Left ventricle myocardium inferior (tissue), 1 donor: ENCODE data around the gene ASCC1. TPM values are rescaled to one million over a fixed set of nuclear protein-coding genes. Genes with fewer than 3 reads are reported as not detected.

Source experiments
- DNase-seq: peaks from one replicate; pipeline ENCODE4 v3.0.0-alpha.2; 2020
- H3K27ac ChIP-seq: fragments of 200-600 bp; replicated peaks from 2 replicates; pipeline ENCODE4 v1.8.0; 2021
- H3K27me3 ChIP-seq: fragments of 200-600 bp; 2 replicates; pipeline ENCODE4 v1.8.0; 2021; ENCODE audit warnings: low read depth
- H3K36me3 ChIP-seq: fragments of 200-600 bp; 2 replicates; pipeline ENCODE4 v1.8.0; 2021
- H3K4me1 ChIP-seq: fragments of 200-600 bp; 2 replicates; pipeline ENCODE4 v1.8.0; 2021
- H3K4me3 ChIP-seq: fragments of 200-600 bp; 2 replicates; pipeline ENCODE4 v1.8.0; 2021; ENCODE audit warnings: mild to moderate bottlenecking, moderate library complexity
- H3K9me3 ChIP-seq: fragments of 200-600 bp; replicated peaks from 2 replicates; pipeline ENCODE4 v1.8.0; 2021
- intact Hi-C: fragments of 100-400 bp; cut with micrococcal nuclease; formaldehyde crosslinking; loops from one replicate; pipeline ENCODE4 v1.11.0; 2022
- total RNA-seq: library from RNA; stranded (reverse); fragmentation: NEBNext Ultra II Directional; extraction: Animal tissue kit (Norgen Biotek cat#: 25700); gene quantifications from one replicate; pipeline ENCODE4 v1.2.1, GENCODE V29; 2021
- TF ChIP-seq, protein P1 (sequence below): fragments of 200-600 bp; IDR thresholded peaks from 2 replicates; pipeline ENCODE4 v1.8.0; 2021; ENCODE audit warnings: antibody characterized with exemption, mild to moderate bottlenecking, borderline replicate concordance
- donor health status: DM: no; HTN: yes; CAD: no; lungs with severe emphysema.

Gene ASCC1
- total RNA-seq, 1 donor from 2014 or later: 37.0 TPM

DNA sequence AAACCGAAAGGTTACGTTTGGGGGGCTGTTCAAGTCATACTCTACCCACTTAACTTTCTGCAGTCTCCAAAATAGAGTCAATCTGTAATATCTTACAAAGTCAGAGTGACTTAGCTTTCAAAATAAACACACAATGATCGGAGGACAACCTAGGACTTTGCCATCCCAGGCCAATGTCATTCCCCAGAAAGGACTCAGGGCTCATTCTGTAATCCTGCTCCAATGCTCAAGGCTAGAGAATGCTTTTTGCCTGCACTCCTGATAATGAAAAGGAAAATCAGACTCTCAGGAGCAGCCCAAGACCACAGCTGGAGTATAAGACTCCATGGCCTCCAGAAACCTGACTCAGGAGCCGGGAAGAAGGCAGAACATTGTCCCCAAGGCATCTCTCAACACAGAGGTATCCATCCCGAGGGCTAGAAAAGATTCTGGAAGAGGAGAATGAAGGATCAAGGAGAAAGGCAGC is 28.5 kb upstream of the ASCC1 start:
- peaks cover 85% of the 10 kb centered on the region for H3K4me1 ChIP-seq
- H3K9me3 ChIP-seq: no peaks in the 10 kb centered on the region
- H3K4me3 ChIP-seq: no peak overlapping the region
- H3K36me3 ChIP-seq: no peaks in the 10 kb centered on the region
- TF ChIP-seq, protein P1, sequence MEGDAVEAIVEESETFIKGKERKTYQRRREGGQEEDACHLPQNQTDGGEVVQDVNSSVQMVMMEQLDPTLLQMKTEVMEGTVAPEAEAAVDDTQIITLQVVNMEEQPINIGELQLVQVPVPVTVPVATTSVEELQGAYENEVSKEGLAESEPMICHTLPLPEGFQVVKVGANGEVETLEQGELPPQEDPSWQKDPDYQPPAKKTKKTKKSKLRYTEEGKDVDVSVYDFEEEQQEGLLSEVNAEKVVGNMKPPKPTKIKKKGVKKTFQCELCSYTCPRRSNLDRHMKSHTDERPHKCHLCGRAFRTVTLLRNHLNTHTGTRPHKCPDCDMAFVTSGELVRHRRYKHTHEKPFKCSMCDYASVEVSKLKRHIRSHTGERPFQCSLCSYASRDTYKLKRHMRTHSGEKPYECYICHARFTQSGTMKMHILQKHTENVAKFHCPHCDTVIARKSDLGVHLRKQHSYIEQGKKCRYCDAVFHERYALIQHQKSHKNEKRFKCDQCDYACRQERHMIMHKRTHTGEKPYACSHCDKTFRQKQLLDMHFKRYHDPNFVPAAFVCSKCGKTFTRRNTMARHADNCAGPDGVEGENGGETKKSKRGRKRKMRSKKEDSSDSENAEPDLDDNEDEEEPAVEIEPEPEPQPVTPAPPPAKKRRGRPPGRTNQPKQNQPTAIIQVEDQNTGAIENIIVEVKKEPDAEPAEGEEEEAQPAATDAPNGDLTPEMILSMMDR: no peak
- H3K27me3 ChIP-seq: no peaks in the 10 kb centered on the region
- intact Hi-C loops: loop anchor here (10.0 kb wide), 1 partner anchor 90 kb away; no protein-coding TSS in a partner anchor
- H3K27ac ChIP-seq: peak overlapping the region; percentile 97
- peak; percentile 3 for DNase-seq

DNA sequence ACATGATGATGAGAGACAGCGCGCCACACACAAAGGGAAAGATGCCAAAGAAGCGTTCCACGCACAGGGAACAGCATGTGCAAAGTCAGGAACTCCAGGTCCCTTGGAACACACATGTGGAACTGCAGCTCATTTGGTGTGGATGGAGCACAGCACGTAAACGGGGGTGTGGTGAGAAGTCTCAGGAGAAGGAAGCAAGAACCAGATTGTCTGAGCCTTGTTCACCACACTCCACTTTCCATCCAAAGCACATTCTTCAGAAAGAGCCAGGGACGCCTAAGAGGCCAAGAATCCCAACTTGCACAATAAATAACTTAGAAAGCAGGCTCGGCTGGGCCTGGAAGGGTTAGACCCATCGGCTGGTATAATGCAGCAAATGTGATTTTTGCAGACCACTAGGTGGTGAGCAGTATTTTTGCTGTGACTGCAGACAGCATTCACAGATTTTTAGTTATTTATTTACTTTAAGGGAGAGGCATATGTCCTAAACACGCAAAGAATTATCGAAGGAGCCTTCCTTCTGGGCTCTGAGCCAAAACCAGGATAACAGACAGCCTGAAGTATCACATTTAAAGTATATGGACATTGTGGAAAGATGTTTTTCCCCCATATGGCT is 27.9 kb upstream of the ASCC1 start:
- Histone ChIP-seq H3K36me3 (no peaks in the 10 kb centered on the region), H3K27ac (peak overlapping the region; percentile 97), H3K9me3 (no peaks in the 10 kb centered on the region), H3K27me3 (no peaks in the 10 kb centered on the region), H3K4me1 (peaks cover 78% of the 10 kb centered on the region), H3K4me3 (no peak overlapping the region)
- TF ChIP-seq, protein P1: peak; percentile 48
- intact Hi-C loops: loop anchor here (10.0 kb wide), 1 partner anchor 91 kb away; no protein-coding TSS in a partner anchor
- peak; percentile 68 for DNase-seq

DNA sequence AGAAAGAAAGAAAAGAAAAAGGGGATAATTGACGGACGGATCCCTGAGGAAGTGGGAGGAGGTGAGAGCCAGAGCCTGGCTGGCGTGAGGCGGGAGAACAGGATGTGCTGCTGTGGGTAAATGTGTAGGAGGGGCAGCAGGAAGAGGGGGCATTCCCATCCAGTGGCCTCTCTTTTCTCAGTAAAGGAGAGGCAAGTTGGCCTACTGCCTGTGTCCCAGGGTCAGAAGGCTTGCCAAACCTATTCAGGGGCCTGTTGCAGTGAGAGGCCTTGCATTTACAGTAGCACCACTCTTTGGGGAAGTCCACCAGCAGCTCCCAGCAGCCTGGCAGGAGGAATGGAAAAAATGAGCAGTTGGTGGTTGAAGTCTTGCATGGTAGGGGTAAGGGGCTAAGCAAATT is 26.6 kb upstream of the ASCC1 start:
- Histone ChIP-seq H3K27ac (peak overlapping the region; percentile 97), H3K4me3 (no peak overlapping the region), H3K4me1 (peaks cover 77% of the 10 kb centered on the region), H3K9me3 (no peaks in the 10 kb centered on the region), H3K27me3 (no peaks in the 10 kb centered on the region), H3K36me3 (no peaks in the 10 kb centered on the region)
- TF ChIP-seq, protein P1: no peak
- intact Hi-C loops: loop anchor here (10.0 kb wide), 1 partner anchor 92 kb away; no protein-coding TSS in a partner anchor
- peak; percentile 68 for DNase-seq

DNA sequence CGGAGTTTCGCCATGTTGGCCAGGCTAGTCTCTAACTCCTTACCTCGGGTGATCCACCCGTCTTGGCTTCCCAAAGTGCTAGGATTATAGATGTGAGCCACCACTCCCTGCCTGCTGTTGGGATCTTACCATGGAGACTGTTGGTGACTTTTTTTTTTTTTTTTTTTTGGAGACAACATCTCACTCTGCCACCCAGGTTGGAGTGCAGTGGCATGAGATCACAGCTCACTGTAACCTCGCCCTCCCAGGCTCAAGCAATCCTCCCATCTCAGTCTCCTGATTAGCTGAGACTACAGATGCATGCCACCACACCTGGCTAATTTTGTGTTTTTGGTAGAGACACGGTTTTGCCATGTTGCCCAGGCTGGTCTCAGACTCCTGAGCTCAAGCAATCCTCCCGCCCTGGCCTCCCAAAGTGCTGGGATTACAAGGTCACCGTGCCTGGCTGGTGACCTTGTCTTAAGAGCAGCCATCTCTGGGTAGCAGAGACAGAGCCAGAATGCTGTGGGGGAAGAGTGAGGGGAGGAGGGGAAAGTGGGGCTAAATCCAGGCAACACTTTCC is 25.7 kb upstream of the ASCC1 start:
- no peaks in the 10 kb centered on the region for H3K9me3 ChIP-seq
- H3K36me3 ChIP-seq: peaks cover 7% of the 10 kb centered on the region
- peak overlapping the region; percentile 97 for H3K27ac ChIP-seq
- H3K4me1 ChIP-seq: peaks cover 68% of the 10 kb centered on the region
- DNase-seq: peak; percentile 9
- intact Hi-C loops: loop anchor here (10.0 kb wide), 1 partner anchor 93 kb away; no protein-coding TSS in a partner anchor
- H3K4me3 ChIP-seq: no peak overlapping the region
- TF ChIP-seq, protein P1: no peak
- no peaks in the 10 kb centered on the region for H3K27me3 ChIP-seq

DNA sequence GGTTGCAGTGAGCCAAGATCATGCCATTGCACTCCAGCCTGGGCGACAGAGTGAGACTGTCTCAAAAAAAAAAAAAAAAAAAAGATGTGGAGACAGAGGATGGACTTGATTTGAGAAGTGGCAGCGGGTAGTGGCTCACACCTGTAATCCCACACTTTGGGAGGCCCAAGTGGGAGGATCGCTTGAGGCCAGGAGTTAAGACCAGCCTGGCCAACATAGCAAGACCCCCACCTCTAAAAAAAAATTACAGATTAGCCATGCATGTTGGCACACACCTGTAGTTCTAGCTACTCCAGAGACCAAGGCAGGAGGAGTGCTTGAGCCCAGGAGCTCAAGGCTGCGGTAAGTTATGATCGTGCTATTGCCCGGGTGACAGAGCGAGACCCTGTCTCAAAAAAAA is 24.3 kb upstream of the ASCC1 start:
- peaks cover 59% of the 10 kb centered on the region for H3K4me1 ChIP-seq

More for the DNA sequence above, 24.3 kb upstream of the ASCC1 start:
- Histone ChIP-seq H3K4me3 (no peak overlapping the region), H3K9me3 (no peaks in the 10 kb centered on the region), H3K27me3 (no peaks in the 10 kb centered on the region), H3K27ac (no peak overlapping the region), H3K36me3 (peaks cover 12% of the 10 kb centered on the region)
- TF ChIP-seq, protein P1: no peak
- intact Hi-C loops: loop anchor here (10.0 kb wide), 1 partner anchor 94 kb away; no protein-coding TSS in a partner anchor
- DNase-seq: peak; percentile 1
